PC-3 (cell line): ENCODE measurements around the gene C11orf91. TPM values are rescaled to one million over a fixed set of nuclear protein-coding genes. Genes with fewer than 3 reads are reported as not detected.

ENCODE experiments used
- ATAC-seq: fragments of 200-7000 bp; cut with Tn5 transposase; 2 replicates; pipeline ENCODE4 v1.9.1; 2020; ENCODE audit warnings: mild to moderate bottlenecking, moderate library complexity
- BruUV-seq: library from RNA; stranded (reverse); fragments of 400-500 nt; replicated peaks from 2 replicates; lab custom pipeline; 2021; lab: Mats Ljungman, UMichigan
- CTCF ChIA-PET: fragments of 300-600 bp; sonication (Branson Sonifier 250); formaldehyde crosslinking; loops from one replicate; lab custom pipeline; 2022; ENCODE audit warnings: antibody characterized with exemption; lab: Charles Lee
- POLR2A ChIA-PET: fragments of 300-600 bp; sonication (Branson Sonifier 250); formaldehyde crosslinking; loops from one replicate; lab custom pipeline; 2022; ENCODE audit warnings: antibody characterized with exemption; ENCODE audit not compliant: unreplicated experiment; lab: Charles Lee
- DNase-seq: peaks from one replicate; pipeline ENCODE4 v3.0.0-alpha.2; 2015
- H2AFZ ChIP-seq: fragments of 300-600 bp; sonication (generic); 2 replicates; pipeline ENCODE4 v1.6.0; 2016; ENCODE audit warnings: antibody characterized with exemption, low read length
- H3F3A ChIP-seq: fragments of 300-600 bp; sonication (generic); one replicate; pipeline ENCODE4 v1.6.0; 2017; ENCODE audit warnings: antibody characterized with exemption, low read length, control low read depth, mild to moderate bottlenecking; ENCODE audit not compliant: unreplicated experiment
- H3K27ac ChIP-seq: fragments of 300-600 bp; sonication (generic); 2 replicates; pipeline ENCODE4 v1.5.1; 2016; ENCODE audit warnings: mild to moderate bottlenecking, low read length
- H3K27me3 ChIP-seq: fragments of 300-600 bp; sonication (generic); 2 replicates; pipeline ENCODE4 v1.6.1; 2016; ENCODE audit warnings: low read length, mixed read lengths
- H3K36me3 ChIP-seq: fragments of 300-600 bp; sonication (generic); 2 replicates; pipeline ENCODE4 v1.6.1; 2016; ENCODE audit warnings: low read depth, mixed run types, low read length, mixed read lengths
- H3K4me1 ChIP-seq: fragments of 300-600 bp; sonication (generic); 2 replicates; pipeline ENCODE4 v1.5.1; 2016; ENCODE audit warnings: low read length; ENCODE audit not compliant: insufficient read depth
- H3K4me2 ChIP-seq: fragments of 300-600 bp; sonication (generic); 2 replicates; pipeline ENCODE4 v1.6.0; 2016; ENCODE audit warnings: low read length
- H3K4me3 ChIP-seq: fragments of 300-600 bp; sonication (generic); 2 replicates; pipeline ENCODE4 v1.5.1; 2016; ENCODE audit warnings: mild to moderate bottlenecking, low read length, mixed read lengths
- H3K79me2 ChIP-seq: fragments of 300-600 bp; sonication (generic); 2 replicates; pipeline ENCODE4 v1.6.1; 2017; ENCODE audit warnings: low read length, mixed read lengths
- H3K9ac ChIP-seq: fragments of 300-600 bp; sonication (generic); 2 replicates; pipeline ENCODE4 v1.6.0; 2016; ENCODE audit warnings: mild to moderate bottlenecking, low read length
- H3K9me2 ChIP-seq: fragments of 300-600 bp; sonication (generic); replicated peaks from 2 replicates; pipeline ENCODE4 v1.6.1; 2016; ENCODE audit warnings: mixed run types, low read length, mixed read lengths
- H3K9me3 ChIP-seq: fragments of 300-600 bp; sonication (generic); 2 replicates; pipeline ENCODE4 v1.6.1; 2016; ENCODE audit warnings: low read length, mixed read lengths
- H4K20me1 ChIP-seq: fragments of 300-600 bp; sonication (generic); 2 replicates; pipeline ENCODE4 v1.6.1; 2016; ENCODE audit warnings: low read length, mixed read lengths
- CTCF ChIP-seq: fragments of 300-600 bp; sonication (generic); conservative IDR thresholded peaks from 2 replicates; pipeline ENCODE4 v1.5.1; 2017; ENCODE audit warnings: antibody characterized with exemption, low read depth, mild to moderate bottlenecking, low read length
- EZH2 ChIP-seq: fragments of 300-600 bp; sonication (generic); IDR thresholded peaks from one replicate; pipeline ENCODE4 v1.6.1; 2017; ENCODE audit warnings: antibody characterized with exemption, mild to moderate bottlenecking, low read length; ENCODE audit not compliant: unreplicated experiment
- EZH2phosphoT487 ChIP-seq: fragments of 300-600 bp; sonication (generic); IDR thresholded peaks from 2 replicates; pipeline ENCODE4 v1.6.1; 2018; ENCODE audit warnings: mild to moderate bottlenecking, antibody characterized with exemption, low read length, borderline replicate concordance
- intact Hi-C: fragments of 100-400 bp; cut with micrococcal nuclease; formaldehyde crosslinking; loops from 2 replicates; pipeline ENCODE4 v1.9.0; 2023
- total RNA-seq: library from RNA; depleted of rRNA; stranded (reverse); fragments of >200 nt; gene quantifications from 2 replicates; pipeline ENCODE4 v1.2.3, GENCODE V29; 2014

Gene C11orf91
- total RNA-seq, 1 experiment from 2014 or later, result not detected

- intact Hi-C loops, result loop anchor here (1.0 kb wide), 1 partner anchor 10 kb away; no protein-coding TSS in a partner anchor
- no peak overlapping the region for H3K4me2 ChIP-seq
- H3K36me3 ChIP-seq, result peaks cover 2% of the 10 kb centered on the region; the same call in 1 of the 2 replicates
- H3K27me3 ChIP-seq, result no peaks in the 10 kb centered on the region
- H2AFZ ChIP-seq, result no peak overlapping the region
- peak overlapping the region; percentile 99 for H3K27ac ChIP-seq
- H3K4me3 ChIP-seq, result no peak overlapping the region
- DNase-seq (no peak), ATAC-seq (no peak)
- no peaks in the 10 kb centered on the region for H4K20me1 ChIP-seq
- H3K4me1 ChIP-seq, result peaks cover 61% of the 10 kb centered on the region
- no peaks in the 10 kb centered on the region for H3K79me2 ChIP-seq
- H3K9ac ChIP-seq, result peak overlapping the region; percentile 97
- POLR2A ChIA-PET, result interaction anchor here (0.6 to 3.4 kb wide), 2 partner anchors 9 to 15 kb away, joined by 13 to 45 read pairs; no protein-coding TSS in a partner anchor
- H3F3A ChIP-seq, result peaks cover 15% of the 10 kb centered on the region
- no peaks in the 10 kb centered on the region for H3K9me2 ChIP-seq
- H3K9me3 ChIP-seq, result no peaks in the 10 kb centered on the region
- CTCF ChIA-PET, result interaction anchor here (2.4 to 2.6 kb wide), 2 partner anchors 8 to 42 kb away, joined by 7 to 17 read pairs; no protein-coding TSS in a partner anchor
- TF ChIP-seq EZH2 (no peak), CTCF (no peak), EZH2phosphoT487 (no peak)
- no TSS peak for BruUV-seq
Measured at GRCh38 chr11:33700063-33700501, 544 bp downstream of the C11orf91 start.

GRCh38 chr11:33699515-33700062 is 1.0 kb downstream of the C11orf91 start:
- H3K4me3 ChIP-seq, result no peak overlapping the region
- H3K27ac ChIP-seq, result peak overlapping the region; percentile 99

More at GRCh38 chr11:33699515-33700062, 1.0 kb downstream of the C11orf91 start:
- H3K36me3 ChIP-seq, result no peaks in the 10 kb centered on the region
- ChIA-PET POLR2A (no interaction called here), CTCF (no interaction called here)
- ATAC-seq, result no peak
- H4K20me1 ChIP-seq, result no peaks in the 10 kb centered on the region
- H3K27me3 ChIP-seq, result no peaks in the 10 kb centered on the region
- no TSS peak for BruUV-seq
- H2AFZ ChIP-seq, result no peak overlapping the region
- peaks cover 15% of the 10 kb centered on the region for H3F3A ChIP-seq
- intact Hi-C loops, result loop anchor here (1.0 to 10.0 kb wide), 2 partner anchors 9 to 105 kb away; no protein-coding TSS in a partner anchor
- no peaks in the 10 kb centered on the region for H3K9me3 ChIP-seq
- H3K9me2 ChIP-seq, result no peaks in the 10 kb centered on the region
- H3K79me2 ChIP-seq, result no peaks in the 10 kb centered on the region
- no peak overlapping the region for H3K4me2 ChIP-seq
- H3K4me1 ChIP-seq, result peaks cover 56% of the 10 kb centered on the region
- DNase-seq, result no peak
- peak overlapping the region; percentile 97; the same call in 1 of the 2 replicates for H3K9ac ChIP-seq
- TF ChIP-seq CTCF, result no peak
- TF ChIP-seq EZH2phosphoT487, result no peak
- no peak for TF ChIP-seq EZH2
